ENCODE measurements around the gene CEP135. TPM values are rescaled to one million over a fixed set of nuclear protein-coding genes. Genes with fewer than 3 reads are reported as not detected.
"Not testable (repeated sequence)": the region's sequence is repeated elsewhere in the genome, so short reads cannot be mapped to it uniquely, and the experiment has no call there.

CEP135 gene
- total RNA-seq, 2 donors from 2014 or later = 5.3 to 12.2 TPM

DNA sequence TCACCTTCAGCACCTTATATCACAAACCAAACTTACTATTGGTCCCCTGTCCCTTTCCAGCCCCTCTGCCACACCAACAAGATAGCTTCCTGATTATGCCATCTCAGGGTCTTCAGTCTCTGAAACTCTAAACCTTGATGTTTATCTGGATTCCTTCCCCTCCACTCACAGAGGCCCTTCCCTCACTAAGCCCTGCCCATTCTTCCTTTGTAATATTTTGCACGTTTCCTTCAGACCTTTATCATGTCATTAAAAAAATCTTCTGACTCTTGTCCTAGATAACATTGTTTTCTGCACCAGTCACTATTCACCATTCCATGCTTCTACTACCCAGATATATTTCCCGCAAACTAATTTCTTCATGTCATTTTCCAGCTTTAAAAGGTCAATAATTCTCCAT lies 17.7 kb upstream of the CEP135 start:
- ATAC-seq (ENCODE audit: insufficient number of reproducible peaks, low FRiP score, low read depth) (no peak), DNase-seq (ENCODE audit: low spot score) (no peak)

DNA sequence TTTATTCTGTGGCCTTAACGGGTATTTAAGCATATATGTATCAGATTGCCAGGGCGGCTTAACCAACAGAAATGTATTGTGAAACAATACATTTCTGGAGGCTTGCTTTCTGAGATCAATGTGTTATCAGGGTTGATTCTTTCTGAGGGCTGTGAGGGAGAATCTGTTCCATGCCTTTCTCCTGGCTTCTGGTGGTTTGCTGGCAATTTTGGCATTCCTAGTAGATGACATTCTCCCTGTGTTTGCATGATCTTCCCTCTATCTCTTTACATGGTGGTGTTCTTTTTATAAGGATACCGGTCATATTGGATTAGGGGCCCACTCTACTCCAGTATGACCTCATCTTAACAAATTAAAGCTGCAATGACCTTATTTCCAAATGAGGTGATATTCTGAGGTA lies 16.9 kb upstream of the CEP135 start:
- Histone ChIP-seq H3K9me3 (peaks cover 1% of the 10 kb centered on the region), H3K36me3 (no peaks in the 10 kb centered on the region), H3K27ac (no peak overlapping the region), H3K4me3 (no peak overlapping the region), H3K4me1 (ENCODE audit: control insufficient read depth in 1 of 2, low read depth in 2 of 2) (no peaks in the 10 kb centered on the region), H3K27me3 (replicated peaks; ENCODE audit: insufficient read depth) (no peaks in the 10 kb centered on the region)
- no peak for ATAC-seq (ENCODE audit: insufficient number of reproducible peaks, low FRiP score, low read depth)
- TF ChIP-seq, protein P1, sequence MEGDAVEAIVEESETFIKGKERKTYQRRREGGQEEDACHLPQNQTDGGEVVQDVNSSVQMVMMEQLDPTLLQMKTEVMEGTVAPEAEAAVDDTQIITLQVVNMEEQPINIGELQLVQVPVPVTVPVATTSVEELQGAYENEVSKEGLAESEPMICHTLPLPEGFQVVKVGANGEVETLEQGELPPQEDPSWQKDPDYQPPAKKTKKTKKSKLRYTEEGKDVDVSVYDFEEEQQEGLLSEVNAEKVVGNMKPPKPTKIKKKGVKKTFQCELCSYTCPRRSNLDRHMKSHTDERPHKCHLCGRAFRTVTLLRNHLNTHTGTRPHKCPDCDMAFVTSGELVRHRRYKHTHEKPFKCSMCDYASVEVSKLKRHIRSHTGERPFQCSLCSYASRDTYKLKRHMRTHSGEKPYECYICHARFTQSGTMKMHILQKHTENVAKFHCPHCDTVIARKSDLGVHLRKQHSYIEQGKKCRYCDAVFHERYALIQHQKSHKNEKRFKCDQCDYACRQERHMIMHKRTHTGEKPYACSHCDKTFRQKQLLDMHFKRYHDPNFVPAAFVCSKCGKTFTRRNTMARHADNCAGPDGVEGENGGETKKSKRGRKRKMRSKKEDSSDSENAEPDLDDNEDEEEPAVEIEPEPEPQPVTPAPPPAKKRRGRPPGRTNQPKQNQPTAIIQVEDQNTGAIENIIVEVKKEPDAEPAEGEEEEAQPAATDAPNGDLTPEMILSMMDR (IDR thresholded peaks at IDR 0.05) = no peak
- no peak for DNase-seq (ENCODE audit: low spot score)

More for the DNA sequence above, 17.7 kb upstream of the CEP135 start:
- TF ChIP-seq, protein P1 (IDR thresholded peaks at IDR 0.05) = no peak
- H3K27ac ChIP-seq = no peak overlapping the region
- H3K4me3 ChIP-seq = no peak overlapping the region
- H3K9me3 ChIP-seq = no peaks in the 10 kb centered on the region
- H3K4me1 ChIP-seq (ENCODE audit: control insufficient read depth in 1 of 2, low read depth in 2 of 2) = no peaks in the 10 kb centered on the region
- no peaks in the 10 kb centered on the region for H3K27me3 ChIP-seq (replicated peaks; ENCODE audit: insufficient read depth)
- H3K36me3 ChIP-seq = no peaks in the 10 kb centered on the region

DNA sequence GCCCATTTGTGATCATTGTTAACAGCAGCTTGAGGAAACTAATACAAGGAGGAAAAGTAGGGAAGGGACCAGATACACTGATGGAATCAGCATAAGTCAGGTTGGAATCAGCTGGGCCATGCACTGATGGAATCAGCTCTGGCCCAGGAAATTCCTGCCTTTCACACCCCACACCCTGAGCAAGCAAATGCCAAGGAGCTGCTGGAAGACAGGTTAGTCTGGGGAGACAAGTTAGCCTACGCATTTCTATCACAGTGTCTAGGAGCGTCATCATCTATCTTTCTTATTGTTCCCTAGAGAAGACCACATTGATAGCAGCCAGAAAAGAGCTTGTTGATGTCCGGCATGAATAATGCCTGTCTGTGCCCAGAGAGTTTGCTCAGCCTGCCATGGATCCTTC lies 16.2 kb upstream of the CEP135 start:
- H3K27ac ChIP-seq = no peak overlapping the region
- H3K4me3 ChIP-seq = no peak overlapping the region
- no peaks in the 10 kb centered on the region for H3K4me1 ChIP-seq (ENCODE audit: control insufficient read depth in 1 of 2, low read depth in 2 of 2)
- DNase-seq (ENCODE audit: low spot score) (no peak), ATAC-seq (ENCODE audit: insufficient number of reproducible peaks, low FRiP score, low read depth) (no peak)
- no peaks in the 10 kb centered on the region for H3K27me3 ChIP-seq (replicated peaks; ENCODE audit: insufficient read depth)
- TF ChIP-seq, protein P1 (IDR thresholded peaks at IDR 0.05) = no peak
- no peaks in the 10 kb centered on the region for H3K36me3 ChIP-seq
- peaks cover 7% of the 10 kb centered on the region for H3K9me3 ChIP-seq

DNA sequence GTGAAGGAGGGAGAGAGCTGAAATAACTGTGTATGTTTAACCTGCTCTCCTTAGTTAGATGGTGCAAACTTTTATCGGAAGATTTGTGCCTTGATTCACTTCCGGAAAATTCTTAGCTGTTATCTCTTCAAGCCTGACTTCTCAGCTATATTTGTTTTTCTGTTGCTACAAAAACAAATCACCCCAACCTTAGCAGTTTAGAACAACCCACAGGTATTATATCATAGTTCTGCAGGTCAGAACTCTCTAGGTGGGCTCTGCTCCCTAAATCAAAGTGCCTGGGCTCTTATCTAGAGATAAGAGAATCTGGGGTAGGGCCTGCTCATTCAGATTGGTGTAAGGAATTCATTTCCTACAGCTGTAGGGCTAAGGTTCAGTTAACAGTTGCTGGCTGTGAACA lies 15.1 kb upstream of the CEP135 start:
- DNase-seq (ENCODE audit: low spot score) = no peak
- no peak for ATAC-seq (ENCODE audit: insufficient number of reproducible peaks, low FRiP score, low read depth)
- H3K4me1 ChIP-seq (ENCODE audit: control insufficient read depth in 1 of 2, low read depth in 2 of 2) = no peaks in the 10 kb centered on the region
- no peaks in the 10 kb centered on the region for H3K27me3 ChIP-seq (replicated peaks; ENCODE audit: insufficient read depth)
- peaks cover 7% of the 10 kb centered on the region for H3K9me3 ChIP-seq
- TF ChIP-seq, protein P1 (IDR thresholded peaks at IDR 0.05) = no peak
- no peak overlapping the region for H3K27ac ChIP-seq
- H3K4me3 ChIP-seq = no peak overlapping the region
- no peaks in the 10 kb centered on the region for H3K36me3 ChIP-seq

DNA sequence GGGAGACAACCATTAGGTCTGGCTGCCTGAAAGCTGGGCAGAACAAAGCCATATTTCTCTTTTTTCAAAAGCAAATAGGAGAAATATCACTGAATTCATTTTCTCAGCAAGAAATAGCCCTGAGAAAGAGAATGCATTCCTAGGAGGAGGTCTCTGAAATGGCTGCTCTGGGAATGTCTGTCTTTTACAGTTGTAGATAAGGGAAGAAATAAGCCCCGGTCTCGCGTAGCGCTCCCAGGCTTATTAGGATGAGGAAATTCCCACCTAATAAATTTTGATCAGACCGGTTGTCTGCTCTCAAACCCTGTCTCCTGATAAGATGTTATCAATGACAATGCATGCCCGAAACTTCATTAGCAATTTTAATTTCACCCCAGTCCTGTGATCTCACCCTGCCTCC lies 12.8 kb upstream of the CEP135 start:
- H3K9me3 ChIP-seq; H3K4me3 ChIP-seq; DNase-seq (ENCODE audit: low spot score); H3K36me3 ChIP-seq; H3K27ac ChIP-seq; H3K27me3 ChIP-seq (replicated peaks; ENCODE audit: insufficient read depth); H3K4me1 ChIP-seq (ENCODE audit: control insufficient read depth in 1 of 2, low read depth in 2 of 2); ATAC-seq (ENCODE audit: insufficient number of reproducible peaks, low FRiP score, low read depth): not testable (repeated sequence)

DNA sequence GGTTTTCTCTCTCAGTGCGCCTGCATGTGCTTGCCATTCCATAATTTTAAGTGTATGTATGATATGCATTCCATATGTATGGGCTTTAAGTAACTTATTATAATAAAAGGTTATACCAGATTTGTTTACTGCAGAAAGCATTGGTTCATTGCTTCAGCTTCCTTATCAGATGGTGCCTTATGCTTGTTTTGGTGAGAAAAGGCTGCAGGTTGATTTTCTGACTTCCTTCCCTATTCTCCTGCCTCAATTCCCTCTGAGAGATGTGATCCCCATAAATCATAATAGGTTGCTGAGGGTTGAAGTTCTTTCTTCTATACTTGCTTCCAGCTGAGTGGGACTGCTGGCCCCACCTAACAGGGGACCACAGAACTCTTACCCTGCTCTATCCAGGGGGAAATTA lies 10.3 kb upstream of the CEP135 start:
- Histone ChIP-seq H3K27ac (no peak overlapping the region), H3K9me3 (peaks cover 7% of the 10 kb centered on the region), H3K36me3 (no peaks in the 10 kb centered on the region), H3K4me1 (ENCODE audit: control insufficient read depth in 1 of 2, low read depth in 2 of 2) (no peaks in the 10 kb centered on the region), H3K4me3 (no peak overlapping the region), H3K27me3 (replicated peaks; ENCODE audit: insufficient read depth) (no peaks in the 10 kb centered on the region)
- no peak for DNase-seq (ENCODE audit: low spot score)
- TF ChIP-seq, protein P1 (IDR thresholded peaks at IDR 0.05) = no peak
- ATAC-seq (ENCODE audit: insufficient number of reproducible peaks, low FRiP score, low read depth) = no peak
